Epithelial cell of esophagus (primary cell): ENCODE data around the gene TXNDC17.
A peak's percentile ranks its signal among the peaks of the same experiment; 100 is the strongest.

Experiments
- DNase-seq: peaks from one replicate; pipeline ENCODE4 v3.0.0; 2010; ENCODE audit warnings: low read depth
- H3K4me3 ChIP-seq: 2 replicates; pipeline ENCODE4 v1.5.1; 2011; ENCODE audit warnings: mild to moderate bottlenecking, low read length, control low read depth
- CTCF ChIP-seq: IDR thresholded peaks from 2 replicates; pipeline ENCODE4 v1.5.1; 2011; ENCODE audit warnings: low read depth, mild to moderate bottlenecking, low read length, control low read depth, inconsistent platforms; ENCODE audit not compliant: insufficient read depth; ENCODE audit errors: missing control alignments

The TXNDC17 gene

GRCh38 chr17:6677158-6677831, 36.4 kb downstream of the TXNDC17 start:
- peak; percentile 39 for DNase-seq
- no peak overlapping the region for H3K4me3 ChIP-seq
- TF ChIP-seq CTCF: no peak

- DNase-seq: no peak
Observed at GRCh38 chr17:6677946-6678345, 37.1 kb downstream of the TXNDC17 start.

GRCh38 chr17:6679241-6679640, 38.4 kb downstream of the TXNDC17 start:
- H3K4me3 ChIP-seq: no peak overlapping the region
- DNase-seq: peak; percentile 29
- no peak for TF ChIP-seq CTCF

More at GRCh38 chr17:6677946-6678345, 37.1 kb downstream of the TXNDC17 start:
- no peak overlapping the region for H3K4me3 ChIP-seq
- TF ChIP-seq CTCF: no peak

- peak; percentile 18 for DNase-seq
- no peak for TF ChIP-seq CTCF
- H3K4me3 ChIP-seq: no peak overlapping the region
Observed at GRCh38 chr17:6681176-6681575, 40.3 kb downstream of the TXNDC17 start.

GRCh38 chr17:6681671-6682070, 40.8 kb downstream of the TXNDC17 start:
- H3K4me3 ChIP-seq: no peak overlapping the region
- no peak for TF ChIP-seq CTCF
- peak; percentile 80 for DNase-seq

GRCh38 chr17:6682339-6682738, 41.5 kb downstream of the TXNDC17 start:
- H3K4me3 ChIP-seq: no peak overlapping the region
- DNase-seq: no peak
- TF ChIP-seq CTCF: no peak

GRCh38 chr17:6683081-6683684, 42.3 kb downstream of the TXNDC17 start:
- no peak for TF ChIP-seq CTCF
- DNase-seq: no peak
- no peak overlapping the region for H3K4me3 ChIP-seq
